GM12878 (cell line): Measurements from ENCODE around the gene CDH18. TPM values are rescaled to one million over a fixed set of nuclear protein-coding genes. Genes with fewer than 3 reads are reported as not detected.

Experiments used
- ATAC-seq: fragments of 200-7000 bp; cut with Tn5 transposase; 3 replicates; pipeline ENCODE4 v1.9.1; 2020; ENCODE audit warnings: mild to moderate bottlenecking, moderate library complexity
- BruUV-seq: library from RNA; stranded (reverse); fragments of 400-500 nt; replicated peaks from 2 replicates; lab custom pipeline; 2021; lab: Mats Ljungman, UMichigan
- CTCF ChIA-PET: fragments of 300-600 bp; sonication (Branson Sonifier 250); formaldehyde crosslinking; extraction: SDS; loops from one replicate; lab custom pipeline; 2021; ENCODE audit warnings: inconsistent platforms; lab: Yijun Ruan, JAX
- POLR2A ChIA-PET: fragments of 350-600 bp; formaldehyde crosslinking; extraction: SDS; loops from one replicate; lab custom pipeline; 2021; ENCODE audit warnings: inconsistent platforms; lab: Charles Lee
- RAD21 ChIA-PET: fragments of 300-600 bp; sonication (Branson Sonifier 250); formaldehyde crosslinking; loops from one replicate; lab custom pipeline; 2023; ENCODE audit warnings: antibody characterized with exemption; ENCODE audit not compliant: unreplicated experiment; lab: Charles Lee
- SMC1A ChIA-PET: fragments of 300-600 bp; sonication (Branson Sonifier 250); formaldehyde crosslinking; loops from one replicate; lab custom pipeline; 2023; ENCODE audit not compliant: unreplicated experiment, uncharacterized antibody; lab: Charles Lee
- DNase-seq: peaks from one replicate; pipeline ENCODE4 v3.0.0-alpha.2; 2011; ENCODE audit warnings: low read depth, low spot score
- FAIRE-seq: peaks from 3 replicates; lab custom pipeline; 2011; peaks lifted over from hg19 to GRCh38; lab: Jason Lieb, UNC
- H2AFZ ChIP-seq: 2 replicates; pipeline ENCODE4 v1.6.0; 2011; ENCODE audit warnings: low read depth, low read length, control low read depth; ENCODE audit not compliant: control insufficient read depth
- H3K27ac ChIP-seq: 2 replicates; pipeline ENCODE4 v1.5.1; 2011; ENCODE audit warnings: control low read depth; ENCODE audit not compliant: control insufficient read depth, insufficient read depth
- H3K27me3 ChIP-seq, 2 experiments: replicated peaks in 1 of 2; 2 replicates each; pipeline versions ENCODE4 v1.6.0 to v1.6.1; 2011; ENCODE audit warnings: low read length in 1 of 2; ENCODE audit not compliant: control insufficient read depth in 2 of 2, insufficient read depth in 2 of 2
- H3K36me3 ChIP-seq, 2 experiments: 2 replicates each; pipeline ENCODE4 v1.5.1; 2011; ENCODE audit warnings: low read length in 1 of 2; ENCODE audit not compliant: control insufficient read depth in 2 of 2, insufficient read depth in 2 of 2
- H3K4me1 ChIP-seq: 2 replicates; pipeline ENCODE4 v1.6.1; 2011; ENCODE audit warnings: mild to moderate bottlenecking, low read length, moderate library complexity, mixed read lengths; ENCODE audit not compliant: control insufficient read depth, insufficient read depth
- H3K4me2 ChIP-seq: 2 replicates; pipeline ENCODE4 v1.6.0; 2011; ENCODE audit warnings: control low read depth; ENCODE audit not compliant: control insufficient read depth, insufficient read depth
- H3K4me3 ChIP-seq: fragments of 200-600 bp; sonication (generic); 2 replicates; pipeline ENCODE4 v1.5.1; 2016
- H3K79me2 ChIP-seq: 2 replicates; pipeline ENCODE4 v1.6.0; 2011; ENCODE audit warnings: low read length; ENCODE audit not compliant: control insufficient read depth, insufficient read depth
- H3K9ac ChIP-seq: 2 replicates; pipeline ENCODE4 v1.8.0; 2011; ENCODE audit warnings: low read length, control low read depth, mixed read lengths; ENCODE audit not compliant: control insufficient read depth, insufficient read depth
- H3K9me3 ChIP-seq: replicated peaks from 3 replicates; pipeline ENCODE4 v1.5.1; 2011; ENCODE audit warnings: mild to moderate bottlenecking, low read length; ENCODE audit not compliant: control insufficient read depth, insufficient read depth
- H4K20me1 ChIP-seq: 2 replicates; pipeline ENCODE4 v1.6.0; 2011; ENCODE audit not compliant: control insufficient read depth, insufficient read depth
- ETV6 ChIP-seq, 2 experiments: fragments of 450-650 bp in 1 of 2; IDR thresholded peaks in 1 of 2; conservative IDR thresholded peaks in 1 of 2; 2 replicates each; pipeline ENCODE4 v1.6.1; 2014; ENCODE audit warnings: antibody characterized with exemption in 1 of 2, borderline replicate concordance in 1 of 2, low read depth in 1 of 2, mild to moderate bottlenecking in 1 of 2, moderate library complexity in 1 of 2
- HCFC1 ChIP-seq: fragments of 150-350 bp; IDR thresholded peaks from 2 replicates; pipeline ENCODE4 v1.6.1; 2014; ENCODE audit warnings: low read length
- IRF4 ChIP-seq: IDR thresholded peaks from 2 replicates; pipeline ENCODE4 v1.6.1; 2011; ENCODE audit warnings: low read depth, low read length
- ZNF274 ChIP-seq: IDR thresholded peaks from one replicate; pipeline ENCODE4 v1.8.0; 2011; ENCODE audit not compliant: insufficient read length, insufficient read depth
- WGBS: methylation state at CpG from one replicate; pipeline ENCODE4 v1.1.6; 2016; ENCODE audit warnings: low lambda C conversion rate; ENCODE audit not compliant: insufficient replicate concordance, insufficient coverage; ENCODE audit errors: missing lambda C conversion rate; 5-methylcytosine and 5-hydroxymethylcytosine counted together
- in situ Hi-C: fragments of 300-500 bp; cut with MboI; formaldehyde crosslinking; loops from 9 replicates; pipeline ENCODE4 v1.14.3; 2018; ENCODE audit warnings: mixed read lengths
- intact Hi-C: fragments of 100-400 bp; cut with micrococcal nuclease; formaldehyde crosslinking; loops from one replicate; pipeline ENCODE4 v1.14.2; 2022; ENCODE audit not compliant: unreplicated experiment
- polyA plus RNA-seq, 11 experiments: library from polyadenylated mRNA; depleted of rRNA in 4 of 11; unstranded in 6 of 11; stranded (reverse) in 5 of 11; fragments of >200 nt; fragmentation: Nextera tagmentation in 4 of 11; fragmentation: Illumina TruSeq in 1 of 11; extraction: Ambion mirVana in 4 of 11; extraction: Trizol in 1 of 11; gene quantifications; 1 replicate in 1 of 11; 2 replicates in 10 of 11; pipeline versions ENCODE4 v1.2.1 to v1.2.3, GENCODE V29; 2011 to 2016; ENCODE audit warnings: inconsistent platforms in 2 of 11, missing spikeins in 2 of 11, low read depth in 1 of 11
- total RNA-seq, 4 experiments: library from RNA; depleted of rRNA in 3 of 4; stranded (reverse); fragments of >200 nt in 3 of 4; fragmentation: Illumina TruSeq in 1 of 4; extraction: Trizol in 1 of 4; gene quantifications; 2 replicates each; pipeline versions ENCODE4 v1.2.1 to v1.2.3, GENCODE V29; 2013 to 2021
- TF ChIP-seq, protein P1 (sequence below): fragments of 450-650 bp; IDR thresholded peaks from 2 replicates; pipeline ENCODE4 v1.6.1; 2016; ENCODE audit warnings: mild to moderate bottlenecking
- TF ChIP-seq, protein P2 (sequence below): fragments of 450-650 bp; IDR thresholded peaks from 2 replicates; pipeline ENCODE4 v1.6.1; 2016; ENCODE audit warnings: mild to moderate bottlenecking
- TF ChIP-seq, protein P3 (sequence below): IDR thresholded peaks from 2 replicates; pipeline ENCODE4 v1.6.1; 2011; ENCODE audit warnings: mild to moderate bottlenecking, low read depth, low read length, moderate library complexity; ENCODE audit not compliant: insufficient replicate concordance

CDH18 gene
- total and polyA plus RNA-seq, 10 of the 15 experiments (the other 5 are each of a cell fraction or from before 2014, with no cell fraction given) = 0.41 TPM; not detected in 9

DNA sequence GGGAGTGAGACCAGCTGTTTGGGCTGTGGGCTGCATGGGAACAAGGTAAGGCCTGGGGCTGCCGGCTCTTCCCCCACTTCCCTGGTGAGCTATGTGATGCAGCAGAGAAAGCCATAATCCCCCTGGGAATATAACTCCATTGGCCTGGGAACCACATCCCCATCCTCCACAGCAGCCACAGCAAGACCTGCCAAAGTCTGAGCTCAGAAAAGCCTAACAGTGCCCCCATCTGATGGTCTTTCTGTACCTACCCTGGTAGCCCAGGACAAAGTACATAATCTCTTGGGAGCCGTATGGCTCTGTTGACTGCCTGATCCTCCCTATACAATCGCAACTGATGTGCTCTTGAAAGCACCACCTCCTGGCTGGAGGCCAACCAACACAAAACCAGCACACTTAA is 432.6 kb downstream of the CDH18 start:
- H3K4me2 ChIP-seq = no peak overlapping the region
- DNase-seq (no peak), FAIRE-seq (no peak), ATAC-seq (no peak)
- ChIA-PET SMC1A (no interaction called here), RAD21 (no interaction called here), CTCF (no interaction called here), POLR2A (no interaction called here)
- TF ChIP-seq HCFC1 = no peak
- 82% methylated on average over 3 of the region's 3 CpGs for WGBS
- H3K4me3 ChIP-seq = no peak overlapping the region
- H3K27me3 ChIP-seq = no peaks in the 10 kb centered on the region
- H3K9me3 ChIP-seq = no peaks in the 10 kb centered on the region
- intact Hi-C loops = no loop called here
- H3K36me3 ChIP-seq = no peaks in the 10 kb centered on the region
- H3K27ac ChIP-seq = no peak overlapping the region
- BruUV-seq = no TSS peak
- in situ Hi-C loops = no loop called here
- no peak overlapping the region for H2AFZ ChIP-seq
- H3K9ac ChIP-seq = no peak overlapping the region
- H3K4me1 ChIP-seq = no peaks in the 10 kb centered on the region
- H4K20me1 ChIP-seq = no peaks in the 10 kb centered on the region
- H3K79me2 ChIP-seq = no peaks in the 10 kb centered on the region

DNA sequence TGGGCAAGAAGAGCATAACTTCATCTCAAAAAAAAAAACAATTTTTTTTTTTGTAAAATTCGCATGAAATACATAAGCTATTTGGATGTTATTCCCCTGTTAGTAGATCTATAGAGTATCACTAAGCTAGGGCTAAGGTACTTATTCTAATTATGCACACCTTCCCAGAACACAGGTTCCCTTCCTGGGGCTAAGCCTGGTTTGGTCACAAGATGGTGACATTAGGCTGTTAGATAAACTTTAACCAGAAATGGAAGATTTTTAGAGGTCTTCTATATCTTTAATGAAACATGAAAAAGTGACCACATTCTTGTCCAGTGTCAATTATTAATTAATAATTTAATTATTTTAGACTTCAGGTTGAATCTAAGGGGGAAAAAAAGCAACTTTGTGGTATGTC is 433.5 kb downstream of the CDH18 start:
- Histone ChIP-seq H3K27me3 (no peaks in the 10 kb centered on the region), H4K20me1 (no peaks in the 10 kb centered on the region), H2AFZ (no peak overlapping the region), H3K27ac (no peak overlapping the region), H3K4me2 (no peak overlapping the region), H3K79me2 (no peaks in the 10 kb centered on the region), H3K9me3 (no peaks in the 10 kb centered on the region), H3K36me3 (no peaks in the 10 kb centered on the region), H3K4me1 (no peaks in the 10 kb centered on the region), H3K9ac (no peak overlapping the region), H3K4me3 (no peak overlapping the region)
- ChIA-PET SMC1A (no interaction called here), RAD21 (no interaction called here), CTCF (interaction anchor here (0.6 kb wide), 1 partner anchor 13 kb away, joined by 3 read pairs; no protein-coding TSS in a partner anchor), POLR2A (no interaction called here)
- intact Hi-C loops = no loop called here
- no TSS peak for BruUV-seq
- no peak for ATAC-seq
- no peak for FAIRE-seq
- TF ChIP-seq ZNF274 (no peak), IRF4 (no peak), ETV6 (conservative IDR thresholded peaks at IDR 0.05 in 1 of 2, IDR thresholded peaks at IDR 0.05 in 1 of 2; ENCODE audit: borderline replicate concordance in 1 of 2, low read depth in 1 of 2) (no peak)
- TF ChIP-seq, protein P1, sequence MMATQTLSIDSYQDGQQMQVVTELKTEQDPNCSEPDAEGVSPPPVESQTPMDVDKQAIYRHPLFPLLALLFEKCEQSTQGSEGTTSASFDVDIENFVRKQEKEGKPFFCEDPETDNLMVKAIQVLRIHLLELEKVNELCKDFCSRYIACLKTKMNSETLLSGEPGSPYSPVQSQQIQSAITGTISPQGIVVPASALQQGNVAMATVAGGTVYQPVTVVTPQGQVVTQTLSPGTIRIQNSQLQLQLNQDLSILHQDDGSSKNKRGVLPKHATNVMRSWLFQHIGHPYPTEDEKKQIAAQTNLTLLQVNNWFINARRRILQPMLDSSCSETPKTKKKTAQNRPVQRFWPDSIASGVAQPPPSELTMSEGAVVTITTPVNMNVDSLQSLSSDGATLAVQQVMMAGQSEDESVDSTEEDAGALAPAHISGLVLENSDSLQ = no peak
- TF ChIP-seq, protein P2, sequence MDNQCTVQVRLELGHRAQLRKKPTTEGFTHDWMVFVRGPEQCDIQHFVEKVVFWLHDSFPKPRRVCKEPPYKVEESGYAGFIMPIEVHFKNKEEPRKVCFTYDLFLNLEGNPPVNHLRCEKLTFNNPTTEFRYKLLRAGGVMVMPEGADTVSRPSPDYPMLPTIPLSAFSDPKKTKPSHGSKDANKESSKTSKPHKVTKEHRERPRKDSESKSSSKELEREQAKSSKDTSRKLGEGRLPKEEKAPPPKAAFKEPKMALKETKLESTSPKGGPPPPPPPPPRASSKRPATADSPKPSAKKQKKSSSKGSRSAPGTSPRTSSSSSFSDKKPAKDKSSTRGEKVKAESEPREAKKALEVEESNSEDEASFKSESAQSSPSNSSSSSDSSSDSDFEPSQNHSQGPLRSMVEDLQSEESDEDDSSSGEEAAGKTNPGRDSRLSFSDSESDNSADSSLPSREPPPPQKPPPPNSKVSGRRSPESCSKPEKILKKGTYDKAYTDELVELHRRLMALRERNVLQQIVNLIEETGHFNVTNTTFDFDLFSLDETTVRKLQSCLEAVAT = no peak
- TF ChIP-seq, protein P3, sequence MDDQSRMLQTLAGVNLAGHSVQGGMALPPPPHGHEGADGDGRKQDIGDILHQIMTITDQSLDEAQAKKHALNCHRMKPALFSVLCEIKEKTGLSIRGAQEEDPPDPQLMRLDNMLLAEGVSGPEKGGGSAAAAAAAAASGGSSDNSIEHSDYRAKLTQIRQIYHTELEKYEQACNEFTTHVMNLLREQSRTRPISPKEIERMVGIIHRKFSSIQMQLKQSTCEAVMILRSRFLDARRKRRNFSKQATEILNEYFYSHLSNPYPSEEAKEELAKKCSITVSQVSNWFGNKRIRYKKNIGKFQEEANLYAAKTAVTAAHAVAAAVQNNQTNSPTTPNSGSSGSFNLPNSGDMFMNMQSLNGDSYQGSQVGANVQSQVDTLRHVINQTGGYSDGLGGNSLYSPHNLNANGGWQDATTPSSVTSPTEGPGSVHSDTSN = no peak
- in situ Hi-C loops = no loop called here
- WGBS = 0% methylated on average over 1 of the region's 1 CpG
- DNase-seq = no peak
